GM19468 (cell line): ENCODE data around the gene PRKCA.

Experiments
- ATAC-seq: cut with Tn5 transposase; IDR thresholded peaks from one replicate; pipeline ENCODE4 v1.9.1; 2021; ENCODE audit warnings: mild to moderate bottlenecking, moderate library complexity, moderate number of reproducible peaks; ENCODE audit not compliant: unreplicated experiment; ENCODE audit errors: extremely low read depth

Gene PRKCA

DNA sequence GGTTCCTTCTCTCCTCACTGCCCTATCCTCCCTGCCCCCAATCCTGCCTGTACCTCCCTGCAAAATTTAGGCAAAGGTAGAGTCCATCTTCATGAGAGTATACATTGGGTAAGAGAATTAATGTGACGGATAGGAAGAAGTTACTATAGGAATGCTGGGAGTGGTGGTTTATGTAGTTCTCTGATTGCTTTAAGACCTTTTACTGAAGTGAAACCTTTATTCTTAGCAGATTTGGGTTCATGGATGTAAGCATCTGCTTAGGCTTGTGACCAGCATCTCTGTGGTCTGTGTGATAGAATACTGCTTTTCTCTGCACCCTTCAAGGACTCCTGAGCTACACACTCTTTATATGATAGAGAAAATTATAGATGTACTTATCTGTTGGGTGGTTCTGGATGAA is 127.3 kb downstream of the PRKCA start:
- ATAC-seq = no peak

- ATAC-seq = no peak
These were observed 128.7 kb downstream of the PRKCA start for GRCh38 chr17:66430846-66431795.

DNA sequence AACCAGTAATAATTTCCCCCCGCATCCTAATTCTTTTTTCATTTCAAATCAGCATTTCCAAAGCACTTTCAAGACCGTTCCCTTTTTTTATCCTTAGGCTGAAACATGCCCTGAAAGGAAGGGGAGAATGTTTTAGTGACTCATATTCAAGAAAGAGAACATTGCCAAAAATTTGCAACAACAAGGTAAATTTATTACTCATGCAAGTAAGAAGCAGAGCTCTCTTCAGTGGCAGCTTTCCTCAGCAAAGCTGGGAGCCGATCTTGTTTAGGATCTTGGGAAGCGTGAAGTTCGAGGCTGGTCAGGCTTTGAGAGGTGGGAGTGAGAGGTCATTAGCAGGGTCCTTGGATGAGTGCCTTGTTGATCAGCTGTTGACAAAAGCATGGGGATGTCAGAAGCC is 129.5 kb downstream of the PRKCA start:
- ATAC-seq = no peak

DNA sequence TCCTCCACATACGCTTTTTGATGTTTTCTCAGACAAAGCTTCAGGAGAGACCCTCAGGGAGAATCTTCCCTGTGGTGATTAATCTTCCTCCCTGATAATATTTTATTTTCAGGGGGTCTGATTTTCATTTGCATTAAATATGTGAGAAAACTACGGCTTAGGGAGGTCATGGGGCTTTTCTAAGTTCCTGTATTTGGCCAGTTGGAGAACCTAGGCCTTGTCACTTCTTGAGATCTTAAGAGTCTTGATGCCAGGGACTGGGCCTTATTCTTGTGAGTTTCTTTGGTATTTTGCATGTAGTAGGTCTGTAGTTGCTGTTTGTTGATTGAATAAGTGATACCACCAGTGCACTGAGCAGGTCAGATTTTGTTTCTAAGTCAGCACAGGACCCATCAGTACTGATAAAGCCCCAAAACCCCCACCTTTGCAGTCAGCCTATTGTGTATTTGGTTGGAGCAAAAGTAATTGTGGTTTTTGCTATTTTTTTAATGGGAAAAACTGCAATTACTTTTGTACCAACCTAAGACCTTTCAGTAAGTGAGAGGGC is 130.1 kb downstream of the PRKCA start:
- no peak for ATAC-seq

DNA sequence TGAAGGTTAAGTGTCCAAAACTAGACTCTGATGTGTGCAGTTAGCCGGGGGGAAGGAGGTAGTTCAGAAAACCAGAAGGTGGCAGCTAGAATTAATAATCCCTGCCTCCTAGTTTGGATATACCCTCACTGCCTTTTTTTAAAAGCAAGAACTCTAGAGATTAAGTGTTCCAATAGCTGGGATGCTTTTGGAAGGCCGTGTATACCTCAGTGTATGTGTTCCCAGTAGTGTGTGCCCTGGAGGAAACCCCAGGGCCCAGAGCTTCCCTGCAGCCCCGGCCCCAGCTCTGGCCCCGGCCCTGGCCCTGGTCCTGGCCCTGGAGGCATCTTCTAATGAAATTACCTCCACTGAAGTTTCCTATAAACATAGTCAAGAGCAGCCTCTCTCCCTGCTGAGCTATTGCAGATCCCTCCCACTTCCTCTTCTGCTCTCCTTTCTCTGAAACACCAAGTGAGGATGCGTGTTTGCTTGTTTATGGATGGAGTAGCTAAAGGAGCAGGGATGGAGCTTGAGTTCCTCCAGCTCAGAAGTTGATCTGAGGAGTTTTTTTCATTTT is 130.7 kb downstream of the PRKCA start:
- no peak for ATAC-seq

DNA sequence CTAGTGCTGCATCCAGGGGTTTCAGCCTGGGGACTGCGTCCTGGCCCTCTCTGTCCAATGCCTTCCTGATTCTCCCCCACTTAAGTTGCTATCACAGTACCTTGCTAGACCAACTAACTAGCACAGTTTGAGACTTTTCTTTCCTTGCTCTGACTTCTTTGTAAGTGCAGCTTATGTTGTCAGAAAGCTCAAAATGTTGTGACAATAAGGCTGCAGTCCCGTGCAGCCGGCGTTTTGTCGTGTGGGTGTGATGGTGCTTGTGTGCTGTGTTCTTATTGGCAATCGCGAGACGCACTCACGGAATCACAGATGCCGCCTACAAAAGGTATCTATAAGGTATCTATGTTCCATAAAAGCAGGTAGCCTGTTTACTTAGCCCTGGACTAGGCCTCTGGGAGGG is 132.8 kb downstream of the PRKCA start:
- ATAC-seq = no peak

- no peak for ATAC-seq
These were observed 134.2 kb downstream of the PRKCA start for GRCh38 chr17:66436631-66437030.

- no peak for ATAC-seq
These were observed 135.1 kb downstream of the PRKCA start for GRCh38 chr17:66437476-66438026.

DNA sequence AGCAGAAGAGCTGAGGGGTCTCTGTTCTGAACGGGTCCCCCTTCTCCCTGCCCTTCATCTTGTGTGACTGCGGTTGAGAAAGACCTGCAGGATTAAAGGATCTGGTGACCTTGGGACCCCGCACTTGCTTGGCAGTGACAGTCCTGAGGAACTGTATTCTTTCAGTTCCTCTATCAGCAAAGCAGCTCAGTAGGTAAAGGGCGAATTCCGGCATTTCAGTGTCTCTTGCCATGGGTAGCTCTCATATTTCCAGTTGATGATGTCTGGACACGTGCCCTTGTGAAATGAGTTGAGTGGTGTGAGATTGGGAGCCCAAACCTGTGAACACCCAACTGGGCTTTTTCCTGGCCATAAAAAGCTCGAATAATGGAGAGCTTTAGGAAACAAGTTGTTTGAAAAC is 135.7 kb downstream of the PRKCA start:
- ATAC-seq = no peak

DNA sequence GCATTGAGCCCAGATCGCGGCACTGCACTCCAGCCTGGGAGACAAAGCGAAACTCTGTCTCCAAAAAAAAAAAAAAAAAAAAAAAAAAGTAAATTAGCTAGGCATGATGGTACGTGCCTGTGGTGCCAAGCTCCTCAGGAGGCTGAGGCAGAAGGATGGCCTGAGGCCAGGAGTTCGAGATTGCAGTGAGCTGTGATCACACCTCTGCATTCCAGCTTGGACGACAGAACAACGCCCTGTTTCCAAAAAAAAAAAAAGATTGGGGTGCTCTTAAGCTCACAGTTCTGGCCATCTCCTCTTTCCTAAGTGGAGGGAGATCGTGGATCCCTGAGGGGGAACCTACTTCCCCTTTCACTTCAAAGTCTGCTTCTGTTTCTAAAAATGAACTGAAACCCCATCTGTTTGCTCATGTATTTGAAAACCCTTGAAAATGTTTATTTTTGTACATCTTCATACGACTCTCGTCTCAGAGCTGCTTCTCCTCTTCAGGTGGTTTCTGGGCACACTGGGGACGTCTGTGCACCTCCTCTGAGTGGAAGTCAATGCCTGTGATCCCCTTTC is 138.8 kb downstream of the PRKCA start:
- ATAC-seq = peak; percentile 67

- no peak for ATAC-seq
These were observed 140.8 kb downstream of the PRKCA start for GRCh38 chr17:66443166-66443565.

DNA sequence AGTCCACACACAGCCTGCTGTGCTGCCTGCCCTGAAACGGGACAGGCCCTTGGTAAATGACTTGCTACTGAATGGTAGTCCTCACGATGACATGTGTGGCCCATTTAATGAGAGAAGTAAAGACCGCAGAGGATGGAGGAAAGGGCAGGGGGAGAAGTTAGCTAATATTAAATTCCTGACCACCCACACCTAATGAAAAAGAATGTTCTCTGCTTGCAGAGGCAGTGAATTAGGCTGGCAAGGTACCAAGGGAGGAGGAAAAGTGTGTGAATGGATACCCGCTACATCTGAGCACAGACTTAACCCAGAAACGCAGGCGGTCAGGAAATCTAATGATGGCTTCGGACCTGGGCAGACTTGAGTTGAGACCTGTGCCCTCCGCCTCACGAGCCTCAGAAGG is 141.2 kb downstream of the PRKCA start:
- ATAC-seq = no peak

DNA sequence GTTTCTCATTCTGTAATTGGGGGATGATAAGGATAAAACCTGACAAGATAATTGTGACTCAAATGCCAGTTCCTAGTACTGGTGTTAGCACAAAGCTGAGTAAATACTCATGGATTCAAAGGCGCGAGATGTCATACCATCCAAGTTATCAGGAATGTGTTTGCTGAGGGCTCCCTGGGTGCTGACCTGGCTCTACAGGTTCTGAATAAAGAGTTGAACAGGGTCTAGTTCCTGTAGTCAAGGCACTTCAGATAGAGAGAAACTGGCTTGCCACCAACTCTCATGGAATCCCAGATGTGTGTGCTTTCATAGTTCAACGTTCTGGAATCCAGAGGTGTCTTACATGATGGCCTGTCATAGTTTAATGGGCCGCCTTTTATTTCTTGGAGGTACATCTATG is 141.6 kb downstream of the PRKCA start:
- ATAC-seq = no peak

- no peak for ATAC-seq
These were observed 142.8 kb downstream of the PRKCA start for GRCh38 chr17:66445229-66445628.

DNA sequence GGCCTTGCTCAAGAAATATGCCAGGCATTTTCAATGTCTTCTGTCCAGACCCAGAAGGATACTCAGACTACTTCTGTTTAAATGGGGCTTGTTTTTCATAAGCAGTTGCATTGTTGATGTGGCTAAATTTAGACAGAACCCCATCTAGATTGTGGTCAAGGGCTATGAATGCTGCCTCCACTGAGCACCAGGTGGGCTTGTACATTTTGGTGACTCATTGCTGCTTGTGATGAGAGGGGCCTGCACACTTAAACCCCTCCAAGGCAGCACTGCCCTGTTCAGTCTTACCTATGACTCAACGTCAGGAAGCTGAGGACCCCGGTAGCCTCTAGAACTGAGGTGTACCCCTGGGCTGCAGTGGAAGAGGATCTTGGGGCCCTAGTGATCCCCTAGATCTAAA is 144.0 kb downstream of the PRKCA start:
- no peak for ATAC-seq

- no peak for ATAC-seq
These were observed 144.7 kb downstream of the PRKCA start for GRCh38 chr17:66447159-66447558.

- no peak for ATAC-seq
These were observed 145.7 kb downstream of the PRKCA start for GRCh38 chr17:66448026-66448639.

DNA sequence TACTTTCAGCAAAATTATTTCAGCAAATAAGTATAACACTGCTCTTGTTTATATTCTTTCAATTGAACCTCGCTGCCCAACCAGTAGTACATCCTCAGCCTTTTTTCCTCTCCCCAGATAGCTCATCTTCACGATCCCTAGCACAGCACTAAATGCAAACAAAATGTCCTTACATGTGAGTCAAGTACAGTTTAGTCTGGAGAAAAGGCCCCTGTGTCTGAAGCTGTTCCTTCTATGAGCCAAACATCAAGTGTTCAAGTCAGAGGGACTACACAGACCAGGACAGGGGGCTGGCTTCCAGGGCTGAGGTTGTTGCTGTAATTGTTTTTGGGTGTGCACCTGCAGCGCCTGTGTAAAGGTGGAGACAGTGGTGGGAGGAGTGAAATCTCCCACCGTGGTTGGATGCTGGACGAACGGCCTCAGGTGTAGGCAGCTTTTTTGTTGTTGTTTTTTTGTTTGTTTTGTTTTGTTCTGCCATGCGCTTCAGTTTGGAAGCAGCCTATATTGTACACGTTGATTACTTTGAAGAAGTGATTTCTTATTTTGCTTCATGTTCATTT is 147.1 kb downstream of the PRKCA start:
- ATAC-seq = no peak

- ATAC-seq = no peak
These were observed 147.8 kb downstream of the PRKCA start for GRCh38 chr17:66450008-66450851.
